DND-41 (cell line): ENCODE measurements around the gene USP12.
"Not testable (repeated sequence)": the region's sequence is repeated elsewhere in the genome, so short reads cannot be mapped to it uniquely, and the experiment has no call there.

ENCODE experiments used
- EZH2 ChIP-seq: IDR thresholded peaks from 3 replicates; pipeline ENCODE4 v1.6.1; 2012; ENCODE audit warnings: borderline replicate concordance, low read depth, mild to moderate bottlenecking, moderate library complexity, low read length, inconsistent platforms; ENCODE audit not compliant: severe bottlenecking
- TF ChIP-seq, protein P1 (sequence below): IDR thresholded peaks from 2 replicates; pipeline ENCODE4 v1.5.1; 2012; ENCODE audit warnings: borderline replicate concordance, low read length, moderate library complexity, mild to moderate bottlenecking; ENCODE audit not compliant: poor library complexity, severe bottlenecking; ENCODE audit errors: extremely low read depth

DNA sequence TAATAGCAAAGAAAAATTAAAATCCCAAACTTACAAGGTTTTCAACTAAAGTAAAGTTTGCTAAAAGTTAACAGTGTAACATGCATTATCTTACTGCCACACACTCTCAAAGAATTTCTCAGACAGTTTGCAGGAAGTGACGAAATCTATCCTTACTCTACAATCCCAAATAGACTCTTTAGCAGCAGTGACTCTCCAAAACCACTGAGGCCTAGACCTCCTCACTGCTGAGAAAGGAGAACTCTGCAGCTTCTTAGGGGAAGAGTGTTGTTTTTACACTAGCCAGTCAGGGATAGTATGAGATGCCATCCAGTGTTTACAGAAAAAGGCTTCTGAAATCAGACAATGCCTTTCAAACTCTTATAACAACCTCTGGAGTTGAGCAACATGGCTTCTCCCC is 47.2 kb upstream of the USP12 start:
- TF ChIP-seq, protein P1, sequence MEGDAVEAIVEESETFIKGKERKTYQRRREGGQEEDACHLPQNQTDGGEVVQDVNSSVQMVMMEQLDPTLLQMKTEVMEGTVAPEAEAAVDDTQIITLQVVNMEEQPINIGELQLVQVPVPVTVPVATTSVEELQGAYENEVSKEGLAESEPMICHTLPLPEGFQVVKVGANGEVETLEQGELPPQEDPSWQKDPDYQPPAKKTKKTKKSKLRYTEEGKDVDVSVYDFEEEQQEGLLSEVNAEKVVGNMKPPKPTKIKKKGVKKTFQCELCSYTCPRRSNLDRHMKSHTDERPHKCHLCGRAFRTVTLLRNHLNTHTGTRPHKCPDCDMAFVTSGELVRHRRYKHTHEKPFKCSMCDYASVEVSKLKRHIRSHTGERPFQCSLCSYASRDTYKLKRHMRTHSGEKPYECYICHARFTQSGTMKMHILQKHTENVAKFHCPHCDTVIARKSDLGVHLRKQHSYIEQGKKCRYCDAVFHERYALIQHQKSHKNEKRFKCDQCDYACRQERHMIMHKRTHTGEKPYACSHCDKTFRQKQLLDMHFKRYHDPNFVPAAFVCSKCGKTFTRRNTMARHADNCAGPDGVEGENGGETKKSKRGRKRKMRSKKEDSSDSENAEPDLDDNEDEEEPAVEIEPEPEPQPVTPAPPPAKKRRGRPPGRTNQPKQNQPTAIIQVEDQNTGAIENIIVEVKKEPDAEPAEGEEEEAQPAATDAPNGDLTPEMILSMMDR, result not testable (repeated sequence)
- not testable (repeated sequence) for TF ChIP-seq EZH2
